Erythroblast (primary cell): ENCODE results near the gene CSNK1E.

ENCODE experiments used
- GATA1 ChIP-seq: IDR thresholded peaks from 2 replicates; pipeline ENCODE4 v1.6.1; 2011; ENCODE audit warnings: low read depth, mild to moderate bottlenecking, control low read depth, low read length, moderate library complexity
- POLR2A ChIP-seq: IDR thresholded peaks from 2 replicates; pipeline ENCODE4 v1.6.1; 2011; ENCODE audit warnings: mild to moderate bottlenecking, low read length

GRCh38 chr22:38336699-38337098 lies 19.5 kb upstream of the CSNK1E start:
- TF ChIP-seq POLR2A (no peak), GATA1 (no peak)
